Measurements from ENCODE around the gene TMIGD2.

- TF ChIP-seq POLR2AphosphoS5 (IDR thresholded peaks at IDR 0.05; ENCODE audit: low read depth, low read length) (peak; percentile 66), FOXP2 (optimal IDR thresholded peaks at IDR 0.05; ENCODE audit: borderline replicate concordance, extremely low read depth, extremely low read length, insufficient read depth) (no peak), SIN3A (IDR thresholded peaks at IDR 0.05; ENCODE audit: borderline replicate concordance, insufficient read depth, low read length) (no peak)
- TF ChIP-seq, protein P1, sequence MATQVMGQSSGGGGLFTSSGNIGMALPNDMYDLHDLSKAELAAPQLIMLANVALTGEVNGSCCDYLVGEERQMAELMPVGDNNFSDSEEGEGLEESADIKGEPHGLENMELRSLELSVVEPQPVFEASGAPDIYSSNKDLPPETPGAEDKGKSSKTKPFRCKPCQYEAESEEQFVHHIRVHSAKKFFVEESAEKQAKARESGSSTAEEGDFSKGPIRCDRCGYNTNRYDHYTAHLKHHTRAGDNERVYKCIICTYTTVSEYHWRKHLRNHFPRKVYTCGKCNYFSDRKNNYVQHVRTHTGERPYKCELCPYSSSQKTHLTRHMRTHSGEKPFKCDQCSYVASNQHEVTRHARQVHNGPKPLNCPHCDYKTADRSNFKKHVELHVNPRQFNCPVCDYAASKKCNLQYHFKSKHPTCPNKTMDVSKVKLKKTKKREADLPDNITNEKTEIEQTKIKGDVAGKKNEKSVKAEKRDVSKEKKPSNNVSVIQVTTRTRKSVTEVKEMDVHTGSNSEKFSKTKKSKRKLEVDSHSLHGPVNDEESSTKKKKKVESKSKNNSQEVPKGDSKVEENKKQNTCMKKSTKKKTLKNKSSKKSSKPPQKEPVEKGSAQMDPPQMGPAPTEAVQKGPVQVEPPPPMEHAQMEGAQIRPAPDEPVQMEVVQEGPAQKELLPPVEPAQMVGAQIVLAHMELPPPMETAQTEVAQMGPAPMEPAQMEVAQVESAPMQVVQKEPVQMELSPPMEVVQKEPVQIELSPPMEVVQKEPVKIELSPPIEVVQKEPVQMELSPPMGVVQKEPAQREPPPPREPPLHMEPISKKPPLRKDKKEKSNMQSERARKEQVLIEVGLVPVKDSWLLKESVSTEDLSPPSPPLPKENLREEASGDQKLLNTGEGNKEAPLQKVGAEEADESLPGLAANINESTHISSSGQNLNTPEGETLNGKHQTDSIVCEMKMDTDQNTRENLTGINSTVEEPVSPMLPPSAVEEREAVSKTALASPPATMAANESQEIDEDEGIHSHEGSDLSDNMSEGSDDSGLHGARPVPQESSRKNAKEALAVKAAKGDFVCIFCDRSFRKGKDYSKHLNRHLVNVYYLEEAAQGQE (IDR thresholded peaks at IDR 0.05; ENCODE audit: insufficient read depth in 1 of 2, low read depth in 2 of 2, low read length in 2 of 2), result no peak
Observed at GRCh38 chr19:4246767-4247593, 55.2 kb downstream of the TMIGD2 start, which contains the start of gene YJU2.

Data from PFSK-1 (cell line).